ENCODE measurements around the gene FMN1. TPM values are rescaled to one million over a fixed set of nuclear protein-coding genes. Genes with fewer than 3 reads are reported as not detected.

FMN1 gene
- total and polyA plus RNA-seq, 10 donors: 0.43 to 42.1 (median 8.6) TPM

DNA sequence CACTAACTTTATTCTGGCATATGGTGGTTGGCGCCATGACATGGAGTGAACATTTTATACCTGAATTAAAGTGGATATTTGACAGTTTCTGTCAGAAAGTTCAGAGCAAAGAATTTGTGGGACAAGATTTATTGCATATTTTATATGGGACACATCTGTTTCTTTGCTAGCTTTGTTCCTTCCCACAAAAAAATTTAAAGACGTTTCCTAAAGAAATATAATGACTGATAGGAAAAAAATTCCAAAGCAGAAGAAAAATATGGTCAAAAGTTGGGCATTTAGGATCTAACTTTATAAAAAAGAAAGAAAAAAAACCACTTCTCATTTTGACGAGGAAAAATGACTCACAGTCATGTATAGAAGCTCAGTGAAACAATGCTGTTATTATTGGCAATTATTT is 375.1 kb downstream of the FMN1 start:
- intact Hi-C loops (cut with DNase I; ENCODE audit: low total_unique reads): no loop called here
- DNase-seq: no peak
- H3K4me3 ChIP-seq: no peak overlapping the region
- 42 to 62% (median 57%) methylated on average over 3 of the region's 3 CpGs for WGBS, 5 donors
- H3K36me3 ChIP-seq: no peaks in the 10 kb centered on the region
- no peak overlapping the region for H3K27ac ChIP-seq
- no peaks in the 10 kb centered on the region for H3K4me1 ChIP-seq
- TF ChIP-seq POLR2A (IDR thresholded peaks at IDR 0.05): no peak
- TF ChIP-seq, protein P1, sequence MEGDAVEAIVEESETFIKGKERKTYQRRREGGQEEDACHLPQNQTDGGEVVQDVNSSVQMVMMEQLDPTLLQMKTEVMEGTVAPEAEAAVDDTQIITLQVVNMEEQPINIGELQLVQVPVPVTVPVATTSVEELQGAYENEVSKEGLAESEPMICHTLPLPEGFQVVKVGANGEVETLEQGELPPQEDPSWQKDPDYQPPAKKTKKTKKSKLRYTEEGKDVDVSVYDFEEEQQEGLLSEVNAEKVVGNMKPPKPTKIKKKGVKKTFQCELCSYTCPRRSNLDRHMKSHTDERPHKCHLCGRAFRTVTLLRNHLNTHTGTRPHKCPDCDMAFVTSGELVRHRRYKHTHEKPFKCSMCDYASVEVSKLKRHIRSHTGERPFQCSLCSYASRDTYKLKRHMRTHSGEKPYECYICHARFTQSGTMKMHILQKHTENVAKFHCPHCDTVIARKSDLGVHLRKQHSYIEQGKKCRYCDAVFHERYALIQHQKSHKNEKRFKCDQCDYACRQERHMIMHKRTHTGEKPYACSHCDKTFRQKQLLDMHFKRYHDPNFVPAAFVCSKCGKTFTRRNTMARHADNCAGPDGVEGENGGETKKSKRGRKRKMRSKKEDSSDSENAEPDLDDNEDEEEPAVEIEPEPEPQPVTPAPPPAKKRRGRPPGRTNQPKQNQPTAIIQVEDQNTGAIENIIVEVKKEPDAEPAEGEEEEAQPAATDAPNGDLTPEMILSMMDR (IDR thresholded peaks at IDR 0.05 in 8 of 11, conservative IDR thresholded peaks at IDR 0.05 in 3 of 11): no peak
- no peak for TF ChIP-seq POLR2AphosphoS5 (IDR thresholded peaks at IDR 0.05)
- H3K27me3 ChIP-seq (replicated peaks in 1 of 7): no peaks in the 10 kb centered on the region
- no peaks in the 10 kb centered on the region for H3K9me3 ChIP-seq

DNA sequence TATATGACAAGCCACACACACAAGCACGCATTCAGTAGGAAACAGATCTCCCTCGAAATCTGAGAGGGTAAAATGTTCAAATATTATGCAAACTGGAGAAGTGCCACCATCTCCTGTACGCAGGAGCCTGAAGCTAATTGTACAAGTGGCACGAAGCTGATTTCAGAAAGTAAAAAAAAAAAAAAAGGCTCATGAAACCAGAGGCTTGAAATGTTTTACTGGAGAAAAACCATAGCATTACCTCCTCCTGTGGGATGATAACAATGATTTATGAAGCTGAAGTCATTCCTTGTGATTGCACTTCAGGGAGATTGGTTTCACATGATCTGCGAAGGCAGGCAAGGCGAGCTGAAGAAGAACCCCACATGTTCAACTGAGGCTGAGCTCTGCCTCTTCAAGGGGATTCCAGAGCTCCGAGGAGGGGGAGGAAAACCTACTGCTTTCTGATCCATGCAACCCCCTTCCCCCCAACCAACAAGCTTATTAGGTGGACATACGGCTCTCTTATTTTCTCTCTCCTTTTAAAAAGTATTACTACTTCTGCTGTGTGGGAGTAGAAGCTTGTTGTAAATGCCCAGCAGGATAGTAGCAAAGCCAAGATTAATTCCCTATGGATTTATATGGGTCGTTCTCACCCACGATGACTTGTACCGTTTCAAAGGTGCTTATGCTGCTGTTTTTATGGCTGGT is 375.6 kb downstream of the FMN1 start:
- H3K4me3 ChIP-seq: no peak overlapping the region
- intact Hi-C loops (cut with DNase I; ENCODE audit: low total_unique reads): no loop called here
- no peak overlapping the region for H3K27ac ChIP-seq
- H3K4me1 ChIP-seq: no peaks in the 10 kb centered on the region
- H3K9me3 ChIP-seq: no peaks in the 10 kb centered on the region
- DNase-seq: no peak
- no peaks in the 10 kb centered on the region for H3K36me3 ChIP-seq
- TF ChIP-seq, protein P1 (IDR thresholded peaks at IDR 0.05 in 8 of 11, conservative IDR thresholded peaks at IDR 0.05 in 3 of 11): no peak
- TF ChIP-seq POLR2AphosphoS5 (IDR thresholded peaks at IDR 0.05): no peak
- TF ChIP-seq POLR2A (IDR thresholded peaks at IDR 0.05): no peak
- no peaks in the 10 kb centered on the region for H3K27me3 ChIP-seq (replicated peaks in 1 of 7)
- 60 to 74% (median 66%) methylated on average over 11 of the region's 11 CpGs for WGBS, 5 donors

DNA sequence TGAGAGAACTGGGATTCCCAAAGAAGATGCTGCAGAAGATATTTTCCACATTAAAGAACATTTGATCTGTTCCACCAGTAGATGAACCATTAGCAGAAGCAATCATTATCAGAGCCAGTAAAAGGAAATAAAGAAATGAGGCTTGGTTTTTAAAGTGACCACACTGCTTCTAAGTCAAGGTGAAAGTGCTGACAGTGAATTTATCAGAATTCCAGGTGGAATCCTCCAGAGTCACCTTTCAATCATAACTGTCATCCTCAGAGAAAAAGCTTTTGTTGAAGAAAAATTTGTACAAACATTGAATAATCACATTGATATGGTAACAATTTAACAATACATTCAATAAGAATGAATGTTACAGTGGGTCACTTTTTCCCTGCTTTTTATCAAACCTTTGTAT is 376.9 kb downstream of the FMN1 start:
- Histone ChIP-seq H3K27ac (no peak overlapping the region), H3K36me3 (no peaks in the 10 kb centered on the region), H3K9me3 (no peaks in the 10 kb centered on the region), H3K4me1 (no peaks in the 10 kb centered on the region), H3K4me3 (no peak overlapping the region), H3K27me3 (replicated peaks in 1 of 7) (no peaks in the 10 kb centered on the region)
- intact Hi-C loops (cut with DNase I; ENCODE audit: low total_unique reads): no loop called here
- TF ChIP-seq POLR2AphosphoS5 (IDR thresholded peaks at IDR 0.05): no peak
- no peak for TF ChIP-seq POLR2A (IDR thresholded peaks at IDR 0.05)
- TF ChIP-seq, protein P1 (IDR thresholded peaks at IDR 0.05 in 8 of 11, conservative IDR thresholded peaks at IDR 0.05 in 3 of 11): no peak
- DNase-seq: no peak

DNA sequence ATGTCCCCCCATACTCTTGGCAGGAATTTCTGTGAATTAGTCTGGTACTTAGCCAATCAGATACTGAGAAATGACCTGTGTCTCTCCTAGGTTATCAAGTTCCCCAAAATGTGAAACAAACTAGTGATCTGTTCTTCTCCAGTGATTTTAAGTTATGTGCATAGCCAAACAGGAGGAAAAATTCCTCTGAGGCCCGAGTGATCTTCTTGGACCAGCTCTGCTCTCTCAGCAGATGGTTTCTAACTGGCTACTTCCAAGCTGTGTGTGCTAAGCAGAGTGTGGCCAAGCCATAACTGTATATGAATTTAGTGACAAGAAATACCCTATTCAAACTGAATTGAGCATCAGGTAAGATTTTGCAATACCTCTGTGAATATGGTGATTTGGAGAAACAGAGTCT is 387.2 kb downstream of the FMN1 start:
- intact Hi-C loops (cut with DNase I; ENCODE audit: low total_unique reads): no loop called here
- Histone ChIP-seq H3K9me3 (peaks cover 0 to 11% (median 0%) of the 10 kb centered on the region in 8 donors), H3K27ac (no peak overlapping the region), H3K4me3 (no peak overlapping the region), H3K4me1 (no peaks in the 10 kb centered on the region), H3K27me3 (replicated peaks in 1 of 7) (peaks cover 0 to 4% (median 0%) of the 10 kb centered on the region in 7 donors), H3K36me3 (no peaks in the 10 kb centered on the region)
- DNase-seq: no peak
- 67 to 83% (median 67%) methylated on average over 1 of the region's 1 CpG for WGBS, 5 donors
- TF ChIP-seq, protein P1 (IDR thresholded peaks at IDR 0.05 in 8 of 11, conservative IDR thresholded peaks at IDR 0.05 in 3 of 11): no peak
- TF ChIP-seq POLR2A (IDR thresholded peaks at IDR 0.05): no peak
- TF ChIP-seq POLR2AphosphoS5 (IDR thresholded peaks at IDR 0.05): no peak
